Activated gamma-delta T cell (primary cell): ENCODE measurements around the gene CHRNG.

ENCODE experiments used
- DNase-seq: peaks from one replicate; lab custom pipeline; 2025; lab: John Stamatoyannopoulos, UW

CHRNG gene

GRCh38 chr2:232576995-232577394, 37.5 kb downstream of the CHRNG start:
- no peak for DNase-seq

- DNase-seq: no peak
These were observed 38.3 kb downstream of the CHRNG start for GRCh38 chr2:232577841-232578240.

- no peak for DNase-seq
These were observed 39.1 kb downstream of the CHRNG start for GRCh38 chr2:232578626-232579025.

- no peak for DNase-seq
These were observed 41.1 kb downstream of the CHRNG start for GRCh38 chr2:232580648-232580981.

GRCh38 chr2:232581725-232582124, 42.2 kb downstream of the CHRNG start:
- no peak for DNase-seq

GRCh38 chr2:232584238-232584637, 44.7 kb downstream of the CHRNG start:
- DNase-seq: no peak

GRCh38 chr2:232586943-232587505, 47.5 kb downstream of the CHRNG start:
- DNase-seq: no peak

- DNase-seq: no peak
These were observed 48.0 kb downstream of the CHRNG start for GRCh38 chr2:232587512-232587911.

GRCh38 chr2:232588031-232588430, 48.5 kb downstream of the CHRNG start:
- no peak for DNase-seq

- DNase-seq: no peak
These were observed 49.4 kb downstream of the CHRNG start for GRCh38 chr2:232588680-232589585.

- no peak for DNase-seq
These were observed 53.4 kb downstream of the CHRNG start for GRCh38 chr2:232592772-232593395.

GRCh38 chr2:232593982-232594381, 54.5 kb downstream of the CHRNG start:
- no peak for DNase-seq
